GM13977 (cell line): ENCODE data around the gene ACTG1.
A peak's percentile ranks its signal among the peaks of the same experiment; 100 is the strongest.

Source experiments
- DNase-seq: peaks from one replicate; pipeline ENCODE4 v3.0.0; 2012; ENCODE audit warnings: low spot score
- CTCF ChIP-seq: IDR thresholded peaks from 2 replicates; pipeline ENCODE4 v1.5.1; 2012; ENCODE audit warnings: mild to moderate bottlenecking, control low read depth; ENCODE audit not compliant: insufficient read depth; ENCODE audit errors: extremely low read depth, missing control alignments
- in situ Hi-C: fragments of 300-500 bp; cut with MboI; formaldehyde crosslinking; loops from one replicate; pipeline ENCODE4 v1.12.0; 2022; ENCODE audit warnings: low sequenced_read_pairs, low pct_unique_long_range_greater_than_20kb, mixed read lengths, inconsistent platforms; ENCODE audit not compliant: unreplicated experiment

The ACTG1 gene

GRCh38 chr17:81518785-81519283, 6.2 kb upstream of the ACTG1 start:
- TF ChIP-seq CTCF: no peak
- DNase-seq: peak; percentile 64
- in situ Hi-C loops: no loop called here

DNA sequence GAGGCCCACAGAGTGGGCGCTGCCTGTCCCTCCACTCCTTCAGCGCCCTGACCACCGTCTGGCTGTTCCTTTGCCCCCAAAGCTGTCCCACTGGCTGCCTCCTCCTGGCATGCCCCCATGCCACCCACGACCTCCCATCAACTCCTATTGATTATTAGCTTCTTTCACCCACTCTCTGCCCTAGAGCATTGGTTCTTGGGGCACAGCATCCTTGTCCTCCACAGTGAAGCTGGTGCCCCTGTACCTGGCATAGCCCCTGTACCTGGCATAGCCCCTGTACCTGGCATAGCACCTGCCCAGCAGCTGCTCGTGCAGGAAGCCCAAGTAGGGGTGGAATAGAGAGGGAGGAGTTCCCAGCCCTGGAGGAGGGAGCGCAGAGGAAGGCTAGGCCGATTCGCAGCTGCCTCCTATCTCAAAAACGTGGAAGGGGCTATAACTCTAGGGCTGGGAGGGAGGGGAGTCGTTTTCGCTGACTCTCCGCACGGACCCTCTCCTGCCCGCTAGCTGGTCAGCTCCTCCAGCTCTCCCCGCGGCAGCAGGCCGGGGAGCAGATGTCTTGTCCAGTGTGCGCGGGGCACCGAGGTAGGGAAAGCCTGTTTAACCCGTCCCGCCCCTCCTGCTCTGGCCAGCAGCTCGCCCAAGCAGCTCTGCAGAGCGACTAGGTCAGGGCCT, 5.7 kb upstream of the ACTG1 start:
- TF ChIP-seq CTCF: no peak
- DNase-seq: no peak
- in situ Hi-C loops: no loop called here

GRCh38 chr17:81517339-81518112, 4.9 kb upstream of the ACTG1 start:
- DNase-seq: peak; percentile 93
- in situ Hi-C loops: no loop called here
- no peak for TF ChIP-seq CTCF

DNA sequence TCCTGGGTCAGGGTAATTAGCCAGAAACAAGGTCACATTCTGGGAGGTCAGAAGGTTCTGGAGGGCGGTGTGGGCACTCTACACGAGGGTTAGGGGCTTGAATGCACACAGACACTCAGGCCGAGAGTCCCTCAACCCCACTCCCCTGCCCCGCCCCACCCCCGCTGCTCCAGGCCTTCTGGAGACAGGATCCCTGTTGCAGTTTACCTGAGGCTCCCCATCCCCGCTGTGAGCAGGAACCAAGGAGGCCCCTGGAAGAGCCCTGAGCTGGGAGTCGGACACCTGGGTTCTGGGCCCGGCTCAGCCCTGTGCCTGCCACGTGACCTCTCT, 4.4 kb upstream of the ACTG1 start:
- TF ChIP-seq CTCF: no peak
- no peak for DNase-seq
- in situ Hi-C loops: no loop called here

DNA sequence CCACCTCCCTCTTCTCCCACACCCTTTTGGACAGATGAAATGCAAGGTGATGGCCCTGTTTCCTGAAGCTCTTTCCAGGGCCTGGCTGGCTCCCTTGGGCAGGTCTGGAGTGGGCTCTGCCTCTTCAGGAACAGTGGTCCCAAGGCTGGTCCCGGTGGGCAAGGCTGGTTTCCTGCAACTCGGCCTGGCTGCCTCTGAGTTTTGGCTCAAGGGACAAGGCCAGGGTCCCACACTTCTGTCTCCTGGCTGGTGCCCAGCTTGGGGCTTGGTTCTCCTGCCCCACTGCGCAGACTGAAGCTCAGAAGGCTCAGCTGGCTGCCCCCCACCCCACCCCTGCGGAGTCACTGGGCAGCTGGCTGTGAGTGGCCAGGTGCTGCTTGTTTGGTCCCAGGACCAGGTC, 3.8 kb upstream of the ACTG1 start:
- no peak for DNase-seq
- TF ChIP-seq CTCF: no peak
- in situ Hi-C loops: no loop called here

- in situ Hi-C loops: no loop called here
- no peak for DNase-seq
- TF ChIP-seq CTCF: no peak
Measured at GRCh38 chr17:81515530-81516041, 3.0 kb upstream of the ACTG1 start.
